GM18505 (cell line): ENCODE data around the gene SLC39A13.

Experiments
- ATAC-seq: cut with Tn5 transposase; IDR thresholded peaks from one replicate; pipeline ENCODE4 v1.9.1; 2021; ENCODE audit not compliant: unreplicated experiment
- POLR2A ChIP-seq: IDR thresholded peaks from 4 replicates; pipeline ENCODE4 v1.6.1; 2011; ENCODE audit warnings: borderline replicate concordance; ENCODE audit not compliant: insufficient read depth, insufficient read length; ENCODE audit errors: extremely low read depth

SLC39A13 gene

GRCh38 chr11:47389577-47390421, 18.6 kb upstream of the SLC39A13 start:
- no peak for TF ChIP-seq POLR2A
- ATAC-seq = no peak

DNA sequence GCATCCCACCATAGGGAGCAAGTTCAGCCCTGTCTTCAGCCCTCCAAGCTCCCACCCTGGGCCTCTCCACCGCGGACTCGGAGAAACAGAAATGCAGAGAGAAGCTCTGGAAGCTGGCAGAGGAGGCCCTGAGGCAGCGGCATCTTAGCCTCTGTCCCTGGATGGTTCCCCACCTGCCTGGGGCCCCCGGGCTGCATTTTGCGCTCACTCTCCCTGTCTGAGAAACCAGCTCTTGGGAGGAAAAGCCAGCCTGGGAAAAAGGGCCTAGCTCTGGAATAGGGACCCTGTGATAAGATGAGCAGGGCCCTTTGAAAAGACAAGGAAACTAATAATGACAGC, 18.0 kb upstream of the SLC39A13 start:
- no peak for ATAC-seq

DNA sequence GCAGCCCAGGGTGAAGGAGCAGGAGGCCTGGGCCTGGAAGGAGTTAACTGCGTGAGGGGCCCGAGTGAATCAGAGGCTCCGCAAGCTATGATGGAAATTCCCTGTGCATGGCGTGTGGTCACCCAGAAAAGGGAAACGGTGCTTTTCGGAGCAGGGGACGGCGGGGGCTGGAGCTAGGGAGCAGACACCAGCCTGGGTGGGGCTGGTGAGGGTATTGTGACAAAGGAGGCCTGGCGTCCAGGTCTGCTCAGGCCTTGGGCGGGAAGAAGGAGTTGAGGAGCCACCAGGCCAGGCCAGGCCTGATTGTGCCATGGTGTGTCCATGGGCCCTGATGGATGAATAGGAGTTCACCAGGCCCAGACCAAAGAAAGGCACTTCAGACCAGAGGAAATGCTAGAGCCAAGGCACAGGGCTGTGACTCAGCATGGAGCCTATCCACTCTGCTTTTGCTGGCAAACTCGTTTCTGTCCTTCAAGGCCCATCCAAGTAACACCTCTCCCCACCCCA, 17.3 kb upstream of the SLC39A13 start:
- no peak for TF ChIP-seq POLR2A
- no peak for ATAC-seq

More for the DNA sequence above, 18.0 kb upstream of the SLC39A13 start:
- no peak for TF ChIP-seq POLR2A

DNA sequence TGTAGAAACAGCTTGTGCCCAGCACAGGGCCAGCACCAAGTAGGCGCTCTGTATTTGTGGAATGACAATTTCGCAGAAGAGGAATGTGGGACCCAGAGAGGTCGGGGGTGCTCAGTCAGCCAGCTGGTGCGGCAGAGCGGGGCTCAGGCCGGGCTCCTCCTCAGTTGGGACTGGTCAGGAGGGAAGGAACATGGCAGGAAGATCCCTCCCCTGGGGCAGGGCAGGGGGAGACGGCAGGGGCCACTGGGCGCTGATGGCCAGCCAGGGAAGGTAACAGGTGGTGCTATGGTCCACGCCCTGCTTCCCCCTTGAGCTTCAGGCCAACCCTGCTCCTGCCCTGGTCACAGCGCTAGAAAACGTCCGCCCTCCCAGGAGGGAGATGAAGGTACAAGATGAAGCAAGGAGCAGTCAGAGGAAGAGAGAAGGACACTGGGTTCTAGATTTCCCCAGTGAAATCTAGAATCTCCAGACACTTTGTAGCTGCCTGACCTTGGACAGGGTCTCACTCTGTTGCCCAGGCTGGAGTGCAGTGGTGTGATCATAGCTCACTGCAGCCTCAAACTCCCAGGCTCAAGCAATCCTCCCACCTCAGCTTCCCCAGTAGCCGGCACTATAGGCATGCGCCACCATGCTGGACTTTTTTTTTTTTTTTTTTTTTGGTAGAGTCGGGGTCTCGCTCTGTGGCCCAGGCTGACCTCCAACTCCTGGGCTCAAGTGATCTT, 16.5 kb upstream of the SLC39A13 start:
- TF ChIP-seq POLR2A = no peak
- ATAC-seq = no peak

- no peak for ATAC-seq
- no peak for TF ChIP-seq POLR2A
These were observed 15.7 kb upstream of the SLC39A13 start for GRCh38 chr11:47392546-47393162.

- no peak for TF ChIP-seq POLR2A
- ATAC-seq = no peak
These were observed 15.0 kb upstream of the SLC39A13 start for GRCh38 chr11:47393163-47394049.

DNA sequence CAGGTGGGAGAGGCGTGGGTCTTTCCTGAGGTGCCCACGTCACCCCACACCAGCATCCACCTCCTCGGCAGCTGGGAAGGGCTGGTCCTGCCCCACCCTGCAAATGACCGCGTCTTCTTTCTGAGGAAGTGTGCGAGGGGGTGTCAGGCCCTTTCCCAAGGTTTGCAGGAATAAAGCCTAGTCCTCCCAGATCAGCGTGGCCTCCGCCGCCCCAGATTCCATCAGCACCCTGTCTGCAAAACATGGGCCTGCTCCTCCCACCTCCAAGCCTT, 14.4 kb upstream of the SLC39A13 start:
- TF ChIP-seq POLR2A = no peak
- ATAC-seq = no peak

DNA sequence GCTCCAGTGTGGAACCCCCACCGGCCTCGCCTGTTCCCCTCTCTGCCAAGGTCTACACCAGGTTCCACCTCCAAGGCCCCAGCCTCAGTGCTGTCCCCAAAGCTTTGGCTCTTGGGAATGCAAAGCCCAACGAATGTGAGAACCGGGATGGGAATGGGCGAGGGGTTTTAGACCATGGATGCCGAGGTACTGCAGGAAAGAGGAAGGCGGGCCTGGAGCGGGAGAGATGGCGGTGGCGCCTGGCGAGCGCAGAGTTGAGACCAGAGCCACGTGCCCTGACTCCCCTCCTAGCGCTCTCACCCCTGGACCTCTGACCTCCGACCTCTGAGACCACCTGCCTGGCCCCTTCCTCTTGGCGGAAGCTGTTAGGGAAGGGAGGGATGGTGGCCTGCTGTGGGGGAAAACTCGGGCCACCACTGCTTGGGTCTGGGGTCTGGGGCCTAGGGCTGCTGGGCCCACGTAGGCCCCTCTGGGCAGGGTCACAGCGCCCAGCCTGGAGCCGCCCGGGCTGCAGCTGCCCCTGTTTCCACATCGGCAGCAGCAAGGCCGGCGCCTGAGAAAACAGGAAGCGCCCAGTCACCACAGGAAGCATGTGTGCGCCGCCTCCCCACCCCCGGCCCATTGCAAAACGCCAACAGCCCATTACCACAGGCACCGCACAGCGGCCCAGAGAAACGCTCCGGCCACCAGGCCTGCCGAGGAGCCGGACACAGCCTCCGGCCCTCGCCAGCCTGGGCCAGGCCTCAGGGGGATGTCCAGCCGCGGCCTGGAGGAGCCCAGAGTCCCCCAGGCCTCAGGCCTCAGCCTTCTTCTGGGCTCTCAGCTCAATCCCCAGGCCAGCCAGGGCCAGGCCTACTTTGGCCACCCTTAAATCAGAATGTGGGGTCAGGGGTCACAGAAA, 13.8 kb upstream of the SLC39A13 start:
- peak; percentile 54 for ATAC-seq
- peak; percentile 91 for TF ChIP-seq POLR2A

GRCh38 chr11:47395223-47396048, 13.0 kb upstream of the SLC39A13 start:
- no peak for TF ChIP-seq POLR2A
- no peak for ATAC-seq

DNA sequence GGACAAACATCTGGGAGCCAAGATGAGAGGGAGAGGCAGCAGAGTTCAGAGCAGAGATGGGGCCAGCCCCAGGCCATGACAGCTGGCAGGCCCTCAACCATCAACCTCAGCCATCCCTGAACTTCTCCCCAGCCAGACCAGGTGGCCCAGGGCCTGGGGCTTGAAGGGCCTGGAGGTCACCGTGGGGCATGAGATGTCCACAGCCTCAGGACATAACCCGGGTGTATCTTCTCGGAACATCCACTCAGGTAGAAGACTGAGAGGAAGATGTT, 12.4 kb upstream of the SLC39A13 start:
- TF ChIP-seq POLR2A = no peak
- ATAC-seq = no peak

DNA sequence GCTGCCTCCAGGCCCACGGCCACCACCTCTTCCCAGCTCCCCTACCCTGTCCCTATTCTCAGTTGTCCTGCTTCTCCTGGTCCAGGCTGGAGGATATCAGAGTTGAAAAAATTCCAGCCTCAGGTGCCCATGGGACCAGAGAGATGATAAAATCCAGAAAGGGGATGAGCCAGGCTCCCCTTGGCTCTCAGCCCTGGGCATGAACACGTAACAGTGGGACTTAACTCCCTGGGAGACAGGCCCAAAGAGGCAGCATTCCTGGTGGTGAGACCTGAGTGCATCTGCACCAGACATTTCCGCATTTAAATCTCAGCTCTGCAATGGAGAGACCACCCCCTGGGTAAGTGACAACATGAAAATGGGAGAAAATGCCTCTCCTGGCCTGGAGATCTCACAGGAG, 10.4 kb upstream of the SLC39A13 start:
- no peak for TF ChIP-seq POLR2A
- no peak for ATAC-seq

- no peak for TF ChIP-seq POLR2A
- ATAC-seq = no peak
These were observed 9.8 kb upstream of the SLC39A13 start for GRCh38 chr11:47398551-47398950.
